Activated T-cell treated with anti-CD3 and anti-CD28 coated beads, Interleukin-2, amount 50 U/mL, for 48 hours (primary cell): ENCODE data around the gene FHL2.
A peak's percentile ranks its signal among the peaks of the same experiment; 100 is the strongest.

Source experiments
- DNase-seq, 2 experiments: peaks; one replicate each; pipeline ENCODE4 v3.0.0-alpha.2; 2020

FHL2 gene

GRCh38 chr2:105377871-105378270 is 21.0 kb downstream of the FHL2 start:
- no peak for DNase-seq

DNA sequence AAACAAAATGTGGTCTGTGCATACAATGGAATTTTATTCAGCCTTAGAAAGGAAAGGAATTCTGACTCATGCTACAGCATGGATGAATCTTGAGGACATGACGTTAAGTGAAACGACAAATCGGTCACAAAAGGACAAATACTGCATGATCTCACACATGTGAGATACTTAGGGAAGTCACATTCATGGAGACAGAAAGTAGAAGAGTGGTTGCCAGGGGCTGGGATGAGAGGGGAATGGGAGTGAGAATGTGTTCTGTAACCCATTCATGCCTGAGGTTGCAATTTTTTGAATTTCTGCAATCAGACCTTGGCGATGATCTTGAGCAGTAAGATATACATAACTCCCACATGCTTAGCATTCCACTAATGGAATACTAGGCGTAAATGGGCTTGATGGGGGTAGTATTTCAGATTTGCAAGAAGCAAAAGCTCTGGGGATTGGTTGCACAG is 22.0 kb downstream of the FHL2 start:
- no peak for DNase-seq

- no peak for DNase-seq
Observed at GRCh38 chr2:105376010-105376409, 22.8 kb downstream of the FHL2 start.

- DNase-seq = no peak
Observed at GRCh38 chr2:105375001-105375561, 23.8 kb downstream of the FHL2 start.

GRCh38 chr2:105373895-105374401 is 24.9 kb downstream of the FHL2 start:
- DNase-seq = no peak

DNA sequence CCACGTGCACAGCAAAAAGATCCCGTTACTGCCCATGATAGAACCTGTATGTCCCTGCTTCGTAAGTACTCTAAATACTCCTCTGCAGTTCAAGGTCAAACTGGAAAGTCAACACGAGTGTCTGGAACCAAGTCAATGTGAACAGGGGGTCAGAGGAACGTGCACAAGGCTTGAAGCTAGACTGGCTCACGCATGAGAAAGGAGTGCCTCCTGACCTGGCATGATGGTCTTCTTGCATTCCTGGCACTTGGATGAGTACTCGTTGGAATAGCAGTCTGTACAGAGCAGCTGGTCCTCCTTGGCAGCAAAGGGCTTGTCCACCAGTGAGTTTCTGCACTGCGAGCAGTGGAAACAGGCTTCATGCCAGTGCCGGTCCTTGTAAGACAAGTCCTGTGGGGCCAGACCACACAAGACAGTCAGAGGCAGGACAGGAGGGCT is 25.5 kb downstream of the FHL2 start:
- DNase-seq = no peak

- DNase-seq = no peak
Observed at GRCh38 chr2:105371810-105372209, 27.0 kb downstream of the FHL2 start.

GRCh38 chr2:105371156-105371555 is 27.7 kb downstream of the FHL2 start:
- no peak for DNase-seq

- peak; percentile 89 to 93 for DNase-seq
Observed at GRCh38 chr2:105369777-105370690, 28.8 kb downstream of the FHL2 start.

DNA sequence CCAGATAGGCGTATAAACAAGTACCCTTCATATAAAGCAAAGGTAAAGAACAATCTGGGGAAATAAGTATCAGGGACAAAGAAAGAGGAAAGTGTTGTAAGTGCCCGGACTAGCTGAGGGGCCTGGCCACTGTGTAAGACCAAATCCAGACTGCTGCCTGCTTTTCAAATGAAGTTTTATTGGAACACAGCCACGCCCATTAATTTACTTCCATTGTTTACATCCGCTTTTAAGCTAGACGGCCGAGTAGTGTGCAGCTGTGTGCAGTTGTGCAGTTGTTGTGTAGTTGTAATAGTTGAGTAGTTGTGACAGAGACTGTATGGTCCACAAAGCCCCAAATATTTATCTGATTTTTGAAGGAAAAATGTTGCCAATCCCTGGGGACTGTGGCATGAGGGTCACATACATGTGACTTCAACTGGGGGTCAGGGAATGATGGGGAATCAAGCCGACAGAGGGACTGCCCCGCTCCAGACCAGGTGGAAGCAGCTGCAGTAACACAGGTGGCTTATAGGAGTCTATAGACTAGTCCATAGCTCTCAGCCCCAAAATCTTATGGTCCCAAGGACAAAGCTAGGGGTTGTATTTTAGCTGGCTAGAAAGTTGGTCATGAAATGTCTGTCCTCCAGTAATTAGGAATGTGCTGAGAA is 30.0 kb downstream of the FHL2 start:
- no peak for DNase-seq

DNA sequence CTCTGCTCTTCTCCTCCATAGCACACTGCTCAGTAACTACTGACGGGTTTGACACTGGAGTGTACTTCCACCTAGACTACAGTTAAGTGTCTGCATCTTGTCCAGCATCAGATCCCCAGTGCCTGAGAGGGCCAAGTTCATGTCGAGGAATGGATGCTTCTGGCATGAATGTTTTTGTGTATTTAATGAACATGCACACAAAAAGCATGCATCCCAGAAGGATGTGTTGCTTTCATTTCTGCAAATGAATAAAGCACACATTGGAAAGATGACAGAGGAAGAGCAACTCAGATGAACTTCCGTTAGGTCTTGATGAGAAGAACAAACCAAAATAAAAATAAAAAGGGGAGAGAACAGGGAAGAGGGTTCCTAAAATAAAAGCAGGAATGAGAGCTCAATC is 33.6 kb downstream of the FHL2 start:
- DNase-seq = no peak

DNA sequence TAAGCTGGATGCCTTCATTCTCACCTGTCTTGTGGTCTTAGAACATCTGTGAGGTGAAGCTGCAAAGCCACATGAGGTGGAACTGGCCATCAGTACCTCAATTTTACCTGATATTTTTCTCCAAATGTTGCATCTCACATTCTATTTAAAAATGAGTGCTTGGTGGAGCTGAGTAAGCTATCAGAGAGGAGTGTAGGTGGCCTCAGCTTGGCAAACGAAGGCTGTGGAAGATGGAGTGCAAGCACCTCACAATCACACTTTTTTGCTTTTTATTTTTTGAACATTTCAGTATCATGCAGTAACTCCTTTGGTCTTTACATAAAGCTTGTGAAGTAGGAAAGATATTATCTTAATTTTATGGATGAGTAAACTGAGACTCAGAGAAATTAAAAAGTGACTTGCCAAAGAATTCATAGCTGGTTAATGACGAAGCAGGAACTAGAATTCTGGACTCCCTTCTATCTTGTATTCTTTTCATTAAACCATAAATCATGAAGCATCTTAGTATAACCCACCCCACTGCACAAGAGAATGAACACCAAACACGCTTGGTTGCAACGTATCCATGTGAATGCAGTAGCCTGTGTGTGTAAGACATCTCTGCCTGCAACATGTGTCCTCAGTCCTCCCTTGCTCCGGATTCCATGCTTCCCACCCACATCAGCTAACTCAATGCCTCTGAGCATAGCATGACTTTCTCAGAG is 34.3 kb downstream of the FHL2 start:
- no peak for DNase-seq

DNA sequence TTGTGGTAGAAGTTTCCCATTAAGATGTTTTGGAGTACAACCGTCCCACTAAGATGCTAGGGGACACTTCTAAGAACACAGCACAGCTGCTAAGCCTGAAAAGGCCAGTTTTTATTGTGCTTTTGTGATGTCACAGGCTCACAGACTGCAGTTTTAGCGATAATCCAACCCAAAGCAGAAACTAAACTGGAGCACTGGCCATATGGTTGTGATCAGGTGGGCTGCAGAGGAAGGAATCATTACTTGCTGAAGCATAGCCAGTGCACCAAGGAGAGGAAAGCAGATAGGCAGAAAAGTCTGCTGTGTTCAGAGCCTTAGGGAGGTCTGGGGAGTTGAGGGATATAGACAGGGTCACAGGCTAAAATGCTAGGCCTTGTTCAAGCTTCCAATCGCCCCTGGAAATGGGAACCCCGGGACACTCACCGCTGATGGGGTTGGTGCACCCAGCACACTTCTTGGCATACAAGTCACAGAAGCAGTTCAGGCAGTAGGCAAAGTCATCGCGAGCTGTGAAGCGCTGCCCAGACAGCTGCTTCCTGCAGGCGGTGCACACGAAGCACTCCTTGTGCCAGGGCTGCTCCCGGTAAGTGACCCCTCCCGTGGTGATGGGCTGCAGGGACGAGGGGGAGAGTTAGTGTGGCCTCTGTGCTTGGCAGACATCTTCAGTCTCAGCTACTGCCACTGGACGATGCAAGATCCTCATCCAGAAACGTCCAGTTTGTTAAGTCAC is 35.8 kb downstream of the FHL2 start:
- no peak for DNase-seq

GRCh38 chr2:105361102-105361889 is 37.6 kb downstream of the FHL2 start:
- no peak for DNase-seq

GRCh38 chr2:105358593-105358992 is 40.3 kb downstream of the FHL2 start:
- DNase-seq = no peak

GRCh38 chr2:105357122-105357521 is 41.7 kb downstream of the FHL2 start:
- DNase-seq = no peak

GRCh38 chr2:105344704-105345345 is 54.0 kb downstream of the FHL2 start:
- DNase-seq = no peak

DNA sequence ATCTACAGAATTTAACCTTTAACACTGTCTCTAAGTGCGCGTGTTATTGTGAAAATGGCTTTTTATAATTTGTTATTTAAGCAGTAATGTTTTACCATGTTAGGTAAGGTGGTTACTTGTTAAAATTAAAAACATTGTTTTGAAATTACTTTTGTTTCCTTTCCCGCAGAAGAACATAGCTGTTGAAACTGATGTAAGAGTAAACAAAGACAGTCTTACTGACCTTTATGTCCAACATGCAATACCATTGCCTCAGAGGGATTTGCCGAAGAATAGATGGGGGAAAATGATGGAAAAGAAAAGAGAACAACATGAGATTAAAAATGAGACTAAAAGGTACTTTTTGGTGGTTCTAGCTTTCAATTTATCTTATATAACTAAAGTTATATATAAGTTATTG is 59.4 kb downstream of the FHL2 start:
- DNase-seq = no peak

GRCh38 chr2:105338020-105338385 is 60.8 kb downstream of the FHL2 start:
- DNase-seq = no peak

DNA sequence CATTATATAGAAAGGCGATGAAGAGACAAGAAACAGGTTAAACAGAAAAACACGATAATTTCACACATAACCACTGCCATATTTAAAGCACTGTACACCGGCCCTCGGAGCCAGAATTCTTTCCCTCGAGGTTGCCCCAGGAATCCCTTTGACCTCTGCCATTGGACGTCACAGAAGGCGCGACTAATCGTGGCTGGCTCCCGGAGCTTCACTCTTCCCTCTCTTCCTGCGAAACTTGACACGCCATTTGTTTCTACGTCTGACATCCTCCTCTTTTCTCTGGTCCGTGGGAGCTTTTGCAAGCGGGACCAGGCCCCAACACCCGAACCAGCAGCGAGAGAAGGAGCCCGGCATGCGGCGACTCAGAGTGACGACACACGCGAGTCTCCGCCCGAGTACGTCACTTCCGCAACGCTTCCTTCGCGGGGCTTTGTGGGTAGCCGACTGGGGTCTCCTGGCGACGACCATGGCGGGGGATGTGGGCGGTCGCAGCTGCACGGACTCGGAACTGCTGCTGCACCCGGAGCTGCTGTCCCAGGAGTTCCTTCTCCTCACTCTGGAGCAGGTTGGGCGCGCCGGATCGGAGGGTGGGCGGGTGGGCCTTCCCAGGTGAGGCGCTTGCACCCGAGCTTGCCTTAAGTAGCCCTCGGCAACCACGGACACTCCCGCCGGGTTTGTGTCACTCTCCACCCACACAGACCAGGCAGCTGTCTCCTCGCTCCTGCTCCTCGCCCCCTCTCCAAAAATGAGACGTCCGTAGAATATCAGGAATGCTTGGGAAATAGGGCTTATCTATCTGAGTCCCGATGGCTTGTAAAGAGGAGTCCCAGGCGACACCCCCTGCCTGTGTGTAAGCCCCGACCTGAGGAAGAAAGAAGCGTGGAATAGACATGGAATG is 61.5 kb downstream of the FHL2 start, which contains the start of gene C2orf49:
Gene C2orf49 (plus strand): TSS at position 419 of the 898 bp plus-strand sequence. CDS start 48 bp downstream, at position 467.
- DNase-seq = peak; percentile 93 to 94
